ENCODE data around the gene GPANK1. TPM values are rescaled to one million over a fixed set of nuclear protein-coding genes. Genes with fewer than 3 reads are reported as not detected.

The GPANK1 gene
- total RNA-seq, 1 donor from 2014 or later, result 10.0 TPM

DNA sequence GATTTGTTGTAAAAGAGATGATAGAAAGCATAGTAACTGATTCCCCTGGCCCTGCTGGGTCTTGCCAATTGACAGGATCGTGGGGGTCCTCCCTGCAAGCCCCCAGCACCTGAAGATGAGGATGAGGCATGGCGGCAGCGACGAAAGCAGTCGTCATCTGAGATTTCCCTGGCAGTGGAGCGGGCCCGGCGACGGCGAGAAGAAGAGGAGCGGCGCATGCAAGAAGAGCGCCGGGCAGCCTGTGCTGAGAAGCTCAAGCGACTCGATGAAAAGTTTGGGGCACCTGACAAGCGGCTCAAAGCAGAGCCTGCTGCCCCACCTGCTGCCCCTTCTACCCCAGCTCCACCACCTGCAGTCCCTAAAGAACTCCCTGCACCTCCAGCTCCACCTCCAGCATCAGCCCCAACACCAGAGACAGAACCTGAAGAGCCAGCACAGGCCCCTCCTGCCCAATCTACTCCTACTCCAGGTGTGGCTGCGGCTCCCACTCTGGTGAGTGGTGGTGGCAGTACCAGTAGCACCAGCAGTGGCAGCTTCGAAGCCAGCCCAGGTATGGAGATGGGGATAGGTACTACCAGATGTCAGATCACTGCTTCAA, 37.0 kb downstream of the GPANK1 start:
- Histone ChIP-seq H3K4me3 (ENCODE audit: low read depth, low read length) (no peak overlapping the region), H3K27me3 (ENCODE audit: control insufficient read depth, insufficient read depth, low read length) (no peaks in the 10 kb centered on the region), H3K36me3 (ENCODE audit: control insufficient read depth, insufficient read depth, low read length) (peaks cover 67% of the 10 kb centered on the region)
- DNase-seq (ENCODE audit: low read depth) (no peak), FAIRE-seq (no peak)
- TF ChIP-seq, protein P1, sequence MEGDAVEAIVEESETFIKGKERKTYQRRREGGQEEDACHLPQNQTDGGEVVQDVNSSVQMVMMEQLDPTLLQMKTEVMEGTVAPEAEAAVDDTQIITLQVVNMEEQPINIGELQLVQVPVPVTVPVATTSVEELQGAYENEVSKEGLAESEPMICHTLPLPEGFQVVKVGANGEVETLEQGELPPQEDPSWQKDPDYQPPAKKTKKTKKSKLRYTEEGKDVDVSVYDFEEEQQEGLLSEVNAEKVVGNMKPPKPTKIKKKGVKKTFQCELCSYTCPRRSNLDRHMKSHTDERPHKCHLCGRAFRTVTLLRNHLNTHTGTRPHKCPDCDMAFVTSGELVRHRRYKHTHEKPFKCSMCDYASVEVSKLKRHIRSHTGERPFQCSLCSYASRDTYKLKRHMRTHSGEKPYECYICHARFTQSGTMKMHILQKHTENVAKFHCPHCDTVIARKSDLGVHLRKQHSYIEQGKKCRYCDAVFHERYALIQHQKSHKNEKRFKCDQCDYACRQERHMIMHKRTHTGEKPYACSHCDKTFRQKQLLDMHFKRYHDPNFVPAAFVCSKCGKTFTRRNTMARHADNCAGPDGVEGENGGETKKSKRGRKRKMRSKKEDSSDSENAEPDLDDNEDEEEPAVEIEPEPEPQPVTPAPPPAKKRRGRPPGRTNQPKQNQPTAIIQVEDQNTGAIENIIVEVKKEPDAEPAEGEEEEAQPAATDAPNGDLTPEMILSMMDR (IDR thresholded peaks at IDR 0.05; ENCODE audit: insufficient read depth, low read length, severe bottlenecking), result no peak

DNA sequence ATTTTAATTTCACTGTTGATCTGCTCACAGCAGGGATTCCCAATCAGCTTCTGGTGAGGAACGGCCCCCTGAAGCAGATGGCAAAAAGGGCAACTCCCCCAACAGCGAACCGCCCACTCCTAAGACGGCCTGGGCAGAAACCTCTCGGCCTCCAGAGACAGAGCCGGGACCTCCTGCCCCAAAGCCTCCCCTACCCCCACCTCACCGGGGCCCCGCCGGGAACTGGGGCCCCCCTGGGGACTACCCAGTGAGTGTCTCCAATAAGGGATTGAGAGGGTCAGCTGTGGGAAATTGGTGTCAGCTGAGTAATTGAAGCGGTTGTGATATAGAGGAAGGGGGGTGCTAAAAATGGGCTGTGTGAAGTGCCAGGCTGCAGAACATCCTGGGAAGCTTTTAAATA, 37.8 kb downstream of the GPANK1 start:
- Histone ChIP-seq H3K36me3 (ENCODE audit: control insufficient read depth, insufficient read depth, low read length) (peaks cover 61% of the 10 kb centered on the region), H3K4me3 (ENCODE audit: low read depth, low read length) (no peak overlapping the region), H3K27me3 (ENCODE audit: control insufficient read depth, insufficient read depth, low read length) (no peaks in the 10 kb centered on the region)
- no peak for FAIRE-seq
- TF ChIP-seq, protein P1 (IDR thresholded peaks at IDR 0.05; ENCODE audit: insufficient read depth, low read length, severe bottlenecking), result no peak
- DNase-seq (ENCODE audit: low read depth), result no peak

DNA sequence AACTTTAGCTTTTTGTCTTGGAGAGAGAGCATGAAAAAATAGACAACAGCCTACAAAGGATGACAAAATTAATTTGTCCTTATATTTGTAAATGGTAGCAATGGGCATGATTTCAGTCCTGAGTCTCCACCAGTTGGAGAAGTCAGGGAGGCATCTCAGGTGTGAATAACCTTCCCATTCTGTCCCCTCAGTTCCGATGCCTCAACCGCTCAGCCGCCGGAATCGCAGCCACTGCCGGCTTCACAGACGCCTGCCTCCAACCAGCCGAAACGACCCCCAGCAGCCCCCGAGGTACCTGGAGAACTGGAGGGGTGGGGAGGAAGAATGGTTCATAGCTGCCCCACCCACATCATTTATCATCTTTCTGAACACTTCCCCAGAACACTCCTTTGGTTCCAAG, 40.7 kb downstream of the GPANK1 start:
- TF ChIP-seq, protein P1 (IDR thresholded peaks at IDR 0.05; ENCODE audit: insufficient read depth, low read length, severe bottlenecking), result no peak
- FAIRE-seq, result no peak
- no peaks in the 10 kb centered on the region for H3K27me3 ChIP-seq (ENCODE audit: control insufficient read depth, insufficient read depth, low read length)
- DNase-seq (ENCODE audit: low read depth), result no peak
- no peak overlapping the region for H3K4me3 ChIP-seq (ENCODE audit: low read depth, low read length)
- H3K36me3 ChIP-seq (ENCODE audit: control insufficient read depth, insufficient read depth, low read length), result peaks cover 44% of the 10 kb centered on the region

DNA sequence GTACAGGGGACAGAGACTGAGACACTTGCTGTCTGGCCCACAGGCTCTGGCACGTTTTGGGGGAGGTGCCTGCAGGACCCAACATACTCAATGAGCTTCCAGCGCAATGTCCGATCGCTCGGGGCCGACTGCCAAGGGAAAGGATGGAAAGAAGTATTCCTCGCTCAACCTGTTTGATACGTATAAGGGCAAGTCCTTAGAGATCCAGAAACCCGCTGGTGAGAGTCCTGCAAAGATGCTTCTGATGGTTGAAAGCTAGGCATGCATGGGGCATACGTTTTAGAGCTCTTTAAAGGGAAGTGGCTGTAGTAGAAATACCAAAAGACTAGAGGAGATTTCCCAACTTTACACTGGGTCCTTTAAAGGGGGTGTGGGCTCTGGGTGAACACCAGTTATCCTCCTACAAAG, 42.1 kb downstream of the GPANK1 start:
- H3K4me3 ChIP-seq (ENCODE audit: low read depth, low read length), result no peak overlapping the region
- DNase-seq (ENCODE audit: low read depth), result peak; percentile 63
- H3K27me3 ChIP-seq (ENCODE audit: control insufficient read depth, insufficient read depth, low read length), result no peaks in the 10 kb centered on the region
- TF ChIP-seq, protein P1 (IDR thresholded peaks at IDR 0.05; ENCODE audit: insufficient read depth, low read length, severe bottlenecking), result no peak
- peaks cover 35% of the 10 kb centered on the region for H3K36me3 ChIP-seq (ENCODE audit: control insufficient read depth, insufficient read depth, low read length)
- no peak for FAIRE-seq

DNA sequence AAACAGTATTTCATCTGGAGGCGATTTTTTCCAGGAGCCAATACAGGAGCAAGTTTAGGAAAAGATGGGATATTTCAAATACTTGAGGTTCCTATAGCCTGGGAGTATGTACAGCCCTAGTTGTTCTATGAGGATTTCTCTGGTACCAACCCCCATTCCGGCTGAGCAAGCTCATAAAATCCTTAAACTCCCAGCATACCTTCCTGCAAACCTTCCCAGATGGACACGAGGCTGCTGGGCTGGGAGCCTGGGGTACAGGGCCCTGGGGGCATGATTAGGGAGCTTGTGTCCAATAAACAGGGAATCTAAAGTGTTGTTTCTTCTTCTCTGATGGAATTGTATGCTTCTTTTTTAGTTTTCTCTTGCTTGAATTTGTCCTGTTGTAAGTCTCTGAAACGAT, 42.8 kb downstream of the GPANK1 start:
- peak overlapping the region; percentile 73 for H3K4me3 ChIP-seq (ENCODE audit: low read depth, low read length)
- peaks cover 30% of the 10 kb centered on the region for H3K36me3 ChIP-seq (ENCODE audit: control insufficient read depth, insufficient read depth, low read length)
- TF ChIP-seq, protein P1 (IDR thresholded peaks at IDR 0.05; ENCODE audit: insufficient read depth, low read length, severe bottlenecking), result no peak
- no peaks in the 10 kb centered on the region for H3K27me3 ChIP-seq (ENCODE audit: control insufficient read depth, insufficient read depth, low read length)
- no peak for DNase-seq (ENCODE audit: low read depth)
- FAIRE-seq, result no peak
